Stomach (tissue), 4 donors: ENCODE measurements around the gene SPDEF.

Source experiments
- EP300 ChIP-seq: sonication (generic); formaldehyde crosslinking; IDR thresholded peaks from one replicate; pipeline ENCODE4 v1.6.1; 2017; ENCODE audit warnings: antibody characterized with exemption
- POLR2A ChIP-seq, 4 donors: fragments of 450-650 bp; IDR thresholded peaks; one replicate each; pipeline ENCODE4 v1.6.1; 2016; ENCODE audit warnings: antibody characterized with exemption in 4 of 4, control low read depth in 2 of 4, mild to moderate bottlenecking in 1 of 4, moderate library complexity in 1 of 4
- POLR2AphosphoS5 ChIP-seq, 3 donors: sonication (generic); formaldehyde crosslinking; IDR thresholded peaks; one replicate each; pipeline ENCODE4 v1.6.1; 2016; ENCODE audit warnings: antibody characterized with exemption in 3 of 3
- TF ChIP-seq, protein P1 (sequence below), 7 experiments: fragments of 450-650 bp in 4 of 7; fragments of 200-600 bp in 3 of 7; sonication (generic) in 3 of 7; IDR thresholded peaks; one replicate each; pipeline ENCODE4 v1.5.1; 2016 to 2019; ENCODE audit warnings: antibody characterized with exemption in 7 of 7, control low read depth in 2 of 7, mild to moderate bottlenecking in 1 of 7

DNA sequence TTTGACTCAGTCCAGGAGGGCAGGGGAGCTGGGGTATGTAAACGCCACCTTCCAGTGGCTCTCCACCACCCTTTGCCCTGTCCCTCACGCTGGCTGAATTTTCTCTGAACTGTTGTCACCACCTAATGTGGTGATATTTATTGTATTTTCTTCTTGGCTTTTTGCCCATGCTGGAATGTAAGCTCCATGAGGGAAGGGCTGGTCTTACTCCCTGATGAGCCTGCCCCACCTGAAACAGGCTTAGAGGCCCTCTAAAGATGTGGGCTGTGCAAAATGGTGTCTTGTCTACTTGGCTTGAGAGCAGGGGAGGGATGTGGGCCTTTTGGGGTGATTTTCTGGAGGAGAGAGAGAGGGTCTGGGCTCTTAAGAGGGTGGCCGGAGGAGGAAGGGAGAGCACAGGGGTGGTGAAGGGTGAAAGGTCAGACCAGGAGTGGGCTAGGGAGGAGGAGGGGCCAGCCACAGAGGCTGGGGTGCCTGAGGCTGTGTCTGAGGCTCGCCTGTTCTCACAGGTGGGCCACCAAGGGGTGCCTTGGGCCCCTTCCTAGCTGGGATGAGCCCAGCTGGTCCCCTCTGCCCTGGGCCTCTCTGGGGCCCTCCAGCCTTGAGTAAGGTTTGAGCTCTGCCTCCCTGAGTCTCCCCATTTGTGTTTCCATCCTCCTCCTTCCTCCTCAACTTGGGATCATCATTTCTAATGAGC is 37.3 kb downstream of the SPDEF start:
- TF ChIP-seq, protein P1, sequence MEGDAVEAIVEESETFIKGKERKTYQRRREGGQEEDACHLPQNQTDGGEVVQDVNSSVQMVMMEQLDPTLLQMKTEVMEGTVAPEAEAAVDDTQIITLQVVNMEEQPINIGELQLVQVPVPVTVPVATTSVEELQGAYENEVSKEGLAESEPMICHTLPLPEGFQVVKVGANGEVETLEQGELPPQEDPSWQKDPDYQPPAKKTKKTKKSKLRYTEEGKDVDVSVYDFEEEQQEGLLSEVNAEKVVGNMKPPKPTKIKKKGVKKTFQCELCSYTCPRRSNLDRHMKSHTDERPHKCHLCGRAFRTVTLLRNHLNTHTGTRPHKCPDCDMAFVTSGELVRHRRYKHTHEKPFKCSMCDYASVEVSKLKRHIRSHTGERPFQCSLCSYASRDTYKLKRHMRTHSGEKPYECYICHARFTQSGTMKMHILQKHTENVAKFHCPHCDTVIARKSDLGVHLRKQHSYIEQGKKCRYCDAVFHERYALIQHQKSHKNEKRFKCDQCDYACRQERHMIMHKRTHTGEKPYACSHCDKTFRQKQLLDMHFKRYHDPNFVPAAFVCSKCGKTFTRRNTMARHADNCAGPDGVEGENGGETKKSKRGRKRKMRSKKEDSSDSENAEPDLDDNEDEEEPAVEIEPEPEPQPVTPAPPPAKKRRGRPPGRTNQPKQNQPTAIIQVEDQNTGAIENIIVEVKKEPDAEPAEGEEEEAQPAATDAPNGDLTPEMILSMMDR (IDR thresholded peaks at IDR 0.05) = no peak
- TF ChIP-seq POLR2AphosphoS5 (IDR thresholded peaks at IDR 0.05) (no peak), POLR2A (IDR thresholded peaks at IDR 0.05) (no peak), EP300 (no peak)
